Brain pericyte (primary cell): Measurements from ENCODE around the gene NPSR1.
"Not testable (repeated sequence)": the region's sequence is repeated elsewhere in the genome, so short reads cannot be mapped to it uniquely, and the experiment has no call there.

ENCODE experiments used
- DNase-seq: peaks from one replicate; pipeline ENCODE4 v3.0.0-alpha.2; 2012; ENCODE audit warnings: low read depth, low spot score

NPSR1 gene

DNA sequence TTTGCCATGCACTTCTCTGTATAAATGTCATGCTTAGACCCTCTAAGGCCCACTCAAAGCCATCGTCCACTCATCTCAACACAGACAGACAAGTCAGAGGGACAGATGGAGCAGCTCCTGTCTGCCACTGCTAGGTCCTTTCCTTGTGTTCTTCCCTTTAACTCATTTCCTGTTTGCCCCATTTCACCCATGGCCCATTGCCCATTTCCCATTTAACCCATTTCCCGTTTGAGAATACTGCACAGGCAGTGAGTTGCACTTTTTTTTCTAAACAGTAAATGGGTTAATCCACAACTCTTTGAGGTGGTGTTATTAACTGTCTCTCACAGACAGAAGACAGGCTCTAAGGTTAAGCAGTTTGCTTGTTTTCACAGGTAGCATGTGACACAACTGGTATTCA, 179.3 kb downstream of the NPSR1 start:
- no peak for DNase-seq

DNA sequence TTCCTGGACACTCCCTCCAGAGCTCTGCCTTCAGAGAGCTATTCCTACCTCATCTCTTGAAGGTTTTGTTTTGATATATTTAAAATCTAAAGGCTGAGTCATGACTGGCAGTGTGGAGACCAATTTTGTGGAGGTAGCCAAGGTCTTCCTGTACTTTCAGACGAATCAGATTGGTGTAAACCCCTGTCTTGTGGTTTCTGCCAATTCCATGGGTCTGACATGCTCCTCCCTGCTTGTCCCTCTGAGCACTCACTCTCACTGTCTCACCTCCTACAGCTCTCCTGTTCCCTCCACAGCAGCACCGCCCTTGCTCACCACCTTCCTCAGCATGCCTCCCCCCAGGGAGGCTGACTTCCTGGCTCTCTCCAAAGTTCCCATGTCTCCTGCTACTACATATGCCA, 179.8 kb downstream of the NPSR1 start:
- no peak for DNase-seq

DNA sequence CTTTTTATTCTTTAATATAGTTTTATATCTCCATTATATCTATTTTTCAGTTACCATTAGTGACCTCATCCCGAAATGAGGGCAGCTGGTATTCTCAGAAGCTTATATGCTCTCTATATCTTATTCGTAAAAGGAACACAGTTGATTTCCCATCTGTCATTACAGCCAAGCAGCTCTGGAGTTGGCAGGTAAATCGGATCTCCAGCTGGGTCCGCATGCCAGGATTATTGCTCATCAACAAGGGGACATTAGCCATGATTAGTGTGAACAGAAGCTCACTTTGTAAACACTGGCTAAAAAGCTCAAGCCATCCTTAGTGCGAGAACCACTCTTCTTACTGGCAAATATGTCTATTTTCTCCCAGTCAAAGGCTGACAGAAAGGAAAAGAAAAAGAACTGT, 180.3 kb downstream of the NPSR1 start:
- DNase-seq, result no peak

DNA sequence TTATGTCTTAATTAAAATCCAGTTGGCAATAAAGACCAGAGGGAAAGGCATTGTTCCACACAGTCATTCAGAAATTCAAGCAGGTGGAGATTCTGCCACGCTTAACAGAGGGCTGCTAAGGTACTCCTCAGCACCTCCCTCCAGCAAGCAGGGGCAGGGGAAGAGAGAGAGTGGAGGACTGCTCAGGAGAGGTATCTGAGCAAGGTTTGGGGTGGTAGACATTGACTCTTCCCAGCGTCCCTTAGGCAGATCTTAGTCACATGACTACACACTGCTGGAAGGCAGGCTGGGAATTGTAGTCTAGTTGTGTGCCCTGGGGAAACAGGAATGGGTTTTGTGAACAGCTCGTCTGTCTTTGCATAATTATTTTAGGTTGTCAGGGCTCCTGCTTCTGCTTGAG, 181.6 kb downstream of the NPSR1 start:
- no peak for DNase-seq

DNA sequence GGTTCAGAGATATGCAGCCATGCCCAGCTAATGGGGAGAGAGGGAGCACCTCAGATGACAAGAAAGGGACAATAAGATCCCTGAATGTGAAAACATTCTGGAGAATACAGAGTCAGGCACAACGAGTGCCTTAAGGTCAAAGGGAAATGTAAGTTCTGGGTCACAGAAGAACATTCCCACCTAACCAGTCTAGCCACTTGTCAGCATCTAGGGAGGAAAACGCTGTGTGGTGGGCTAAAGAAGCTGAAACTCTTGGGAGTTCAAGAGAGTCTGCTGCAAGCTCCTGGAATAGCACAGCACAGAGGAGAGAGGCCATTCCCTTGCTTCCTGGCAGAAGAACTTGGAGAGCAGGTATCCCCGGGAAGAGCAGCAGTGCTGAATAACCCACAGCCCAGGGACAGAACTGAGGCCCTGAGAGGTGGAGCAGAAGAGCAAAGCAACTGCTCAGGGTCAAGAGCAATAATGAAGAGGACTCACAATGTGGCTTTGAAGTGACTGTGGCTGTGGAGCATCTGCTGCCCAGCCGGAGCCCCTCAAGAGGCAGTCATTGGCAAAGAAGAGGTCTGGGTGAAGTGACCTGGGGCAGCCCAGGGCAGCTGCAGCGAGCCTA, 182.3 kb downstream of the NPSR1 start:
- no peak for DNase-seq

DNA sequence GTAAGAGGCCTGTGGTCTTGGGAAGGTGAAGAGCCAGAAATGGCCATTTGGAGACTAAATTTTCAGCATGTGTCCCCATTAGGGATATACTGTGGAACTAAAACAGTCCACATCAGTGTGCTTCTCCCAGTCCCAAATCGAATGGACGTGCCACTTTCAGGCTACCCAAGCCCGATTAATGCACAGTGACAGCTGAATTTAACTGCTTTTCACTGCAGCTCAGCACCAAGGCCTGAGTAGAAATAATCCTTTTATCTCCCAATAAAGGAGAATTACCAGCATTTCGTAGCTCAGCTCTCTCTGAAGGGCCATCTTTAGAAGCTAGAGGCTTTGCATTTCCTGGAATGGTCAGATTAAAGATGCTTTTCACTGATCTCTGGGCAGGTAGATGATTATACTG, 183.3 kb downstream of the NPSR1 start:
- DNase-seq, result no peak

DNA sequence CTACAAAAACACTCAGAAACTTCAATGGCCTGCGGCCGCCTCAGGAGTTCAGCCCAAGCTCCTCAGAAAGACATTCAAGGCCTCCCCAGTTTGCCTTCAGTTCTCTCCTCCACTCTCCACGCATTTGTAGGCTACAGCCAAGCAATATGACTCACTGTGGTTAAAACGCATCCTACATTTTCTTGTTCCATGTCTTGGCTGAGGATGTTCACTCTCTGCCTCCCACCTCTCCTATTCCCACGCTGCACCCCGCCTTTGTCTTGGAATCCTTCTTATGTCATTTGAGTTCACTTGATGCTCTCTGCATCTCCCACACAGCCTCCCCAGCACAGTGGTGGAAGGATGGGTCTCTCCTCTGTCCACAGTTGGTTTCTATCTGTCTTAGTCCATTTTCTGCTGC, 184.8 kb downstream of the NPSR1 start:
- DNase-seq, result no peak

DNA sequence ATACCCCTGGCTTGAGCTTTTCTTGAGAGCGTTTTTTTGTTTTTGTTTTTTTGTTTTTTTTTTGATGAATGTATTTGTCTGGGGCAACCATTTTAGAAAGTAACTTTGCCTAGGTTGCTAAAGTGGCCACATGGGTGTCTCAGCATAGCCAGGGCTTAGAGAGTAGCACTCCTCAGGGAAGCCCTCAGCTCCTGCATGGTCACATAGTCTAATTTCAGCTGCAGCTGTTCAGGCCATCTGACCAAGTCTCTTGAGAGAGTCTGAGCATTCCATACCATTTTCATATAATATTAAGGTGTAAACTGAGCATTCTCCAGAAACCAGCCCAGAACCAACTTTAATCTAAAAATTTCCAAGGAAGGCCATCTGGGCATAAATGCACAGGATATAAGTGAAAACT, 186.4 kb downstream of the NPSR1 start:
- no peak for DNase-seq

DNA sequence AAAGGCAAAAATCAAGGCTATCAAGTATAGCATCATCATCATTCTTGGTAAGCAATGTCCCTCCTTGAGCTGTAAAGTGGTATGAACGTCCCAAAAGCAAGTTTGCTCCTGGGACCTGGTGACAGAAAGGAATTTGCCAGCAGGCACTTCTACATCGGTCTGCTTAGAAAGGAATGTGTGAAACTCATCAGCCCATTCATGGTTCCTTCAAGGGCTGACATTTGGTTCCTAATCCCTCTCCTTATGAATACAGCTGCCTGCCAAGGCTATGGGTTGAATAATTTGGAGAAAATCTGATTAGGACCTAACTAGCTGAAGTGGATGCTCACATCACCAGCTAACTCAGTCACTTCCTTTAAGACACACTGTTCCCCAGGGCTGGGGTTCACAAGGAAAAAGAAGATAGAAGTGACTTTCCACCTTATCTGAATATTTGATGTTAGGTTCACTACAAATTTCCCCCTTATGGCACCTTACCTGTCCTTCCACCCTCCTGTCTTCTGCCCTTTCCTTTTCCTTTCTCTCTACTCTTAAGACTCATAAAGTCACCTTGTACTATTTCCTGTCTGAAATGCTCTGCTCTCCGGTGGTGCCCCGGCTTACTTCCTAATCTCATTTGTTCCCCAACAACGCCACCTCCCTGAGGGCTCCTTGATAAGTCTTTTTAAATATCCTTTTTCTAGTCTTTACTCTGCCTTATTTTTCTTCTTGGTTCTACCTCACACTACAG, 187.1 kb downstream of the NPSR1 start:
- DNase-seq, result no peak

DNA sequence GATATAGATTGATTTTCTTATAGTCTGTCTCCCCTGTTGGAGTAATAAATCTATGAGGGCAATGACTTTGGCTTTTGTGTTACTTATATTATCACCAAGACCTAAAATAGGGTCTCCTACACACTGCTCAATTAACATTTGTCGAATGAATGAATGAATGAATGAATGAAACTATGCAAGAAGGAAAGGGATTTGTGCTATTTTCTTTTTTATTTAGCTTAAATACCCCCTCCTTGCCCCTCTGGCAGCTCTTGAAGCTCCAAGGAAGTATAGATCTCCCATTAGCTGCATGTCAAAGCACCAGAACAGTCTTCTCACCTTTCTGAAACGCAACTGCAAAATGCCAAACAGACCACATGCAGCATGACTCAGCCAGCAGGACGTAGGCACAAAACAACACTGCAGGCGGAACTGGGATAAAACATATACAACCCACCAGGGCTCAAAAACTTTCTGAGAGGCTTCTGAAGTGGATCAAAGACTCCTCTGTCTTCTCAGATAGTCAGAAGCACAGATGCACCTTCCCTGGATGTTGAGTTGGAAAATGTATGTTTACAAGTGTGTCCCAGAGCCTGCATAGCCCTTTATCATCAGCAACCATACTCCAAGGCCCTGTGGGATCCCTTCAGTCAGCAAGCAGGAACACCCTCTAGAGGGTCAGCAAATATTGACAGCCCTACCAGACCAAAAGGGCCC, 187.8 kb downstream of the NPSR1 start:
- DNase-seq, result no peak

DNA sequence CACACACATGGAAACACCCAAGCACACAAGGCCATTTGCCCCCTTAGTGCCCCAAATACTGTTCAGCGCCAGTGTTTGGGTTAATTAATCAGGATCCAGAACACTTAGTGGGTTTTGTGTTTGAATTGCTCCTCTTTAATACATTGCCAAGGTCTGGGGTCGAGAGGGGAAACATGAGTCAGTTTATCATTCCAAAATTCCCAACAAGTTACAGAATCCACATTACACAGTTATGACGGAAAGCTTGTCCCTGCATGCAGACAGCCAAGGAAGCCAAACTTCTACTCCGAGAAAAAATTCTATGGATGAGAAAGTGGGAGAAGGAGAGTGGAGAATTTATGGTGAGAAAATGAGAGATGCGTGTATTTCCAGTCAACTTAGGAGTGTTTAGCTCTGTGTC, 189.0 kb downstream of the NPSR1 start:
- DNase-seq, result no peak

DNA sequence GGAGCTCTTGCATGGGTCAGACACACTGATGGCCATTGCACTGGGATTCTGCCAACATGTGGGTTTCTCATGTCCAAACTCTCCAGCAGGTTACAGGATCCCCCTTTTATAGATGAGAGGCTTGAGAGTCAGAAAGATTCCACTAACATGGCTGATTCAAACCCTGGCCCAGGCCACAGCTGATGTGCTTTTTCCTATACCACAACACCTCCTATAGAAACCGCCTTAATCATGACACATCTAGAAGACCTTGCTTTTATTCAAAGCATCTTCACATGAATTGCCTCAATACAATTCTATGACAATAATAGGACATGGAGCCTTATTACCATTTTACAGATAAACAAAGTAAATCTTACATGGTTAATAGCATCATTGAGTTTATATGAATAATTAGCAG, 190.7 kb downstream of the NPSR1 start:
- no peak for DNase-seq

DNA sequence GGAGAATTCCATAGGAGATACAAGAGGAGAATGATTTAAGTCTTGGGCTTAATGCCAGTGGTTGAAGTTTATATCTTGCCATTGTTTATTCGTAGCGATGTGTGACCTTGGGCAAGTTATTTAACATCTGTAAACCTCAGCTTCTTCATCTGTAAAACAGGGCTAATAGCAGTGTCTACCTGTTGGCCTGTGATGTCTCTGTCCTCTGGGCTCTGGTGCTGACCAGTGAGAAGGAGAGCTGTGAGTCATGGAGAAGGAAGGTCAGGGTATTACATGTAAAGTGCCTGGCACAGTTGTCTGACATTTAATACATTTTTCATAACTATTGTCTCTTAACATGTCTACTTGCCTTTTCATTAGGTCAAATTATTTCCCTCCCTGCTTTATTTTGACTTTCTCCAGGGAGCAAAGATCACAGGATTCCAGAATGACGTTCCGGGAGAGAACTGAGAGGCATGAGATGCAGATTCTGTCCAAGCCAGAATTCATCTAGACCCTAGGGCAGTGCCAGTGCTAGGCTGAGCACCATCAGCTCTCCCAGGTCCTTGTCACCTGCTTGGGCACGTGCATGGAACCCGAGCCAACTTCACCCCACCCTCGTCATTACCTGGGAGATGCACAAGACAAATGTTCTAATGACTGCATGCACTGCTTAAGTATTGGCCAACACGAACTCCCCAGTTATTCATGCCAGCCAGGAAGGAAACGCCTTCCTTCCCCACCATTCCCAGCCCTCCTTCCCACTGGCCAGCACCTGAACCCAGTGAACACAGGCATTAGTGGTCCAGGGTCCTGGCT, 191.3 kb downstream of the NPSR1 start:
- no peak for DNase-seq

DNA sequence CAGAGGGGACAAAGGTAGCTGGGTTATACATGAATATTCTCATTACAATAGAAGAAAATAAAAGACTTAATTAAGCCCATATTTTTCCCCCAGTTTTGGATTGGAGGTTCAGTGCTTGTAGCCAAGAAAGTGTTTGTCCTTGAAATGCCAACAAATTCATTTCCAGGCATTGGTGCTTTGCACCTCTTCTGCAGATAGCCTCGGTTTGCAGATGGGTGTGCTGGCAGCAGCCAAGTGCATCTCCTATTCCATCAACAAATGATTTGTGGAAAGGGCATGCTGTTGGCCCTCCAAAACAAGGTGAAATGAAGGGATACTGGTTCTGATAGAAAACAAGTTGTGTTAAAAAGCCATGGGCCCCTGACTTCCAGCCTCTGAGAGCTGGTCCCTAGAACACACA, 192.0 kb downstream of the NPSR1 start:
- DNase-seq, result no peak

DNA sequence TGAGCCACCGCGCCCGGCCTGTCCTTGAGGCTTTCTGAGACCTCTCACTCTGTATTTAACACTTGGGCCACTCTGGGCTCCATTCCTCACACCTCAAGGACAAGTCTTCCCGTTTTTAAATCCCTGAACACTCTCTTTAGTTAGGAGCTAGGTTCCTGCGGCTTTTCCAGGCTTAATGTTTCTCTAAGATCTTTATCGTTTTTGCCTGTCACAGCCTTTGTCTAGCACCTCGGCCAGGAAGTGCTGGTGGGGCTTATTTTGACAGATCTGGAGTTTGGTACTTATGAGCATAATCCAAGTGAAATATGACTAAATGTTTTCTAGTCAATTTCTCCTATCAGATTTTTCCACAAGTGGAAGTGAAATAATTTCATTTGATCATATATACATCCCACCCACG, 192.7 kb downstream of the NPSR1 start:
- no peak for DNase-seq

DNA sequence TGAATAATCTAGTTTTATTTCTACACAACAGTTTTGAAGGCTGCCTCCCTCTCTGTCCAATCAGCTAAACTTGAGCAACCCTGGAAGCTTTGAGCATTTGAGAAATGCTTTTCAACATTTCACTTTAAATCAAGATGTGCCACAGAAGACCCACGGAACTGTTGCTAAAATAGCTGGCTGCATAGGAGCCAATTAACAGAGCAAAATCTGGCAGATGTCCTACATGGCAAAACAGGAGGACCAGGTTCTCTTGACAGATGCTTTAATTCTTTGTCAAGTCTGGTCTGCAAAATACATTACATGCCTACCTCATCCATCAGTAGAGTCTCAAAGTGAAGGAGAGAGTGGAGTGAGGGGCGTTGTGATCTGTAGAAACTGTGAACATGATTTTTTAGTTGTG, 193.4 kb downstream of the NPSR1 start:
- no peak for DNase-seq

DNA sequence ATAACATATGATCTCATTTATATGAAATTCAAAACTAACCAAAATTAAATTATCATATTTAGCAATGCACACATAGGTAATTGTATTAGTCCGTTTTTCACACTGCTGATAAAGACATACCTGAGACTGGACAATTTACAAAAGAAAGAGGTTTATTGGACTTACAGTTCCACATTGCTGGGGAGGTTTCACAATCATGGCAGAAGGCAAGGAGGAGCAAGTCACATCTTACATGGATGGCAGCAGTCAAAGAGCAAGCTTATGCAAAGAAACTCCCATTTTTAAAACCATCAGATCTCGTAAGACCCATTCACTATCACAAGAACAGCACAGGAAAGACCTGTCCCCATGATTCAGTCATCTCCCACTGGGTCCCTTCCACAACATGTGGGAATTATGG, 200.4 kb downstream of the NPSR1 start:
- DNase-seq, result not testable (repeated sequence)

DNA sequence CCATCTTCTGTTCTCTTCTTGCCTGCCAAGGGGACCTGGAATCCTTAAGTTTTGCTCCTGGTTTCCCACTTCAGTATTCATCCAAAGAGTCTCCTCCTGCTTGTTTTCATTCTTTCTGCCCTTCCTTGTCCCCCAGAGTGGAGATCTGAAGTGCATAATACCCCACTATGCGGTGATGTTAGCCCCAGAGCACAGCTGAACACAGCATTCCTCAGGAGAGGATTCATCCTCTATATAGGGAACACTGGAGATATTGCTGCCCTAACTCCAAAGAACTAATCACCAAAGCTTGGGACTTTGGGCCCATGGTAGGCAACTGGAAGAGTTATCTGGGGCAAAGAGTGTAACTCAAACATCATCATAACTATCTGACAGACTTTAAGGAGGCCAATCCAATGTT, 201.3 kb downstream of the NPSR1 start:
- DNase-seq, result not testable (repeated sequence)

DNA sequence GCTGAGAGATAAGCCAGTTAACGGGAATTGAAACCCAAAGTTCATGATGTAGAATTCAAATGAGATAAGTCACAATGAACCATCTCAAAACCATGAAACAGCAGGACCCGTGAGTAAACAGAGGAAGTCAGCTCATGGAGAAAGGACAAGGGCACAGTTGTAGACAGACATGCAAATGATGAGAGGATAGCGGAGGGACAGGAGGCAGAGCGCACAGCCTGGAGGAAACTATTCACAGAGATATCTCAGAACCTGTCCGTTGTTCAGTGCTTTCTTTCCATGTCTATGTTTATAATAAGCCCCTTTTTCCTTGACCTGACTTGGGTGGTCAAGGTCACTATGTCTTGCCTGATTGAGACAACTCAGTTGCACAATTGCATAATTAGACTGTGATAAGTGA, 208.2 kb downstream of the NPSR1 start:
- DNase-seq, result not testable (repeated sequence)

DNA sequence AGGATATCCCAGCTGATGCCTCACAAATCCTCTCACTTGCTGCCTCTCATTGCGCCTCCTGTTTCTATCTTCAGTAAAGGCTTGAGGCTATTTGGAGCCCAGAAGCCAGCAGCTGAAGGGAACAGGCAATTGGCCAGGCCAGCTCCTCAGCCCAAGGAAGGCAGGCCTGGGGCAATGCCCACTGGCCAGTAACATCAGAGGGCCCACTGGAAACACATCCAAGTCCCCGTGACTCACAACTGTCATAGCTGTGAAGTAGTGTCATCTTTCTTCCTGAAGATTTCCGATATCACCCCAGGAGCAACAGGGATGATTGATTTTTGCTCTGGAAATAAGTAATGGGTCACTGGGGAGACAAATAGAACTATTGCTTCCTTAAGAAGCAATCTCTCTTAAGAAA, 209.3 kb downstream of the NPSR1 start:
- DNase-seq, result not testable (repeated sequence)

DNA sequence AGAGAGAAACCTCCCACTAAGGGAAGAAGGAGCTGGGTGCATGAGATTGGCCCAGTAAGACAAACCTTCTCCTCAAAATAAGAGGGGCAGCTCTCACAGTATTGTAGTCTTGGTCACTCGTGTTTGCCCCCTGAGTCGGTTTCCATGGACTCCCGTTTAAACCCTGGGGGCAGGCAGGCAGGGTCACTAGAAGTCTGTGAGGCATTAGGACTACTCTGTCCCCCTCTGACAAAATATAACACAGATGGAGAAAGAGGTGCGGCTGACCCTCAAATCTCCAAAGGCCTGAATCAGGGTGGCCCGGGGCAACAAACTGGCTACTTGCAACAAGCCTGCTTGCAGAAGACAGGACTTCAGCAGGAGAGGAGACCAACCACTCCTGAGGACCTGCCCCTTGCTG, 210.6 kb downstream of the NPSR1 start:
- not testable (repeated sequence) for DNase-seq

DNA sequence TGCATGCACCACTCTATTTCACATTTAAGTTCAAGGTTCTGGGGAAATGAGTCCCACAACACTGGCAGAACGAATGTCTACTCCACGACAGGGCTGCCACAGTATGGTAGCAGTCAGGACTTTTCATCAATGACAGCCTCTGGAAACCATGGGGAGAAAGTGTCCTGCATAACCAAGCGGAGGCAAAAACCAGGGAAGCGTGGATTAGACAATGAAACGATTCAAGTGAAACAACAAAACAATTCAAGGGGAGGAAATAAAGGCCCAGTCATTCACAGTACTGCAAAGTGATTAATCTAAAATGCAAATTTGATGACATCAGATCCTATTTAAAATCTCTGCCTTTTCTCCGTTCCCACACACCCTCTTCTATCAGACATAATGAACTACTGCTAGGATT, 211.0 kb downstream of the NPSR1 start:
- no peak for DNase-seq
